K562 (cell line): ENCODE measurements around the gene S100A4. TPM values are rescaled to one million over a fixed set of nuclear protein-coding genes. Genes with fewer than 3 reads are reported as not detected.
"Not testable (repeated sequence)": the region's sequence is repeated elsewhere in the genome, so short reads cannot be mapped to it uniquely, and the experiment has no call there.

Experiments used
- ATAC-seq: fragments of 200-7000 bp; cut with Tn5 transposase; 3 replicates; pipeline ENCODE4 v1.9.1; 2020; ENCODE audit warnings: moderate library complexity
- BruUV-seq: library from RNA; stranded (reverse); fragments of 400-500 nt; replicated peaks from 2 replicates; lab custom pipeline; 2021; lab: Mats Ljungman, UMichigan
- CTCF ChIA-PET: fragments of 300-600 bp; formaldehyde crosslinking; extraction: SDS; loops from one replicate; lab custom pipeline; 2021; ENCODE audit warnings: low intra/inter-chr PET ratio; lab: Yijun Ruan, JAX
- POLR2A ChIA-PET: fragments of 300-600, 350-650 bp; sonication (Branson Sonifier 250); formaldehyde crosslinking; extraction: SDS; loops from one replicate; lab custom pipeline; 2021; ENCODE audit warnings: antibody characterized with exemption, inconsistent platforms; lab: Yijun Ruan, JAX
- DNase-seq, 4 experiments: peaks; one replicate each; pipeline versions ENCODE4 v3.0.0 to v3.0.0-alpha.2; 2011 to 2018; ENCODE audit warnings: low spot score in 3 of 4, mixed read lengths in 3 of 4; ENCODE audit errors: extremely low read depth in 1 of 4
- FAIRE-seq: peaks from 2 replicates; lab custom pipeline; 2011; peaks lifted over from hg19 to GRCh38; lab: Jason Lieb, UNC
- H2AFZ ChIP-seq: 2 replicates; pipeline ENCODE4 v1.6.0; 2011; ENCODE audit warnings: low read depth, low read length, control low read depth, inconsistent platforms
- H3K27ac ChIP-seq: fragments of 200-600 bp; 3 replicates; pipeline ENCODE4 v1.8.0; 2011; ENCODE audit warnings: low read depth, mild to moderate bottlenecking, control low read depth, inconsistent platforms, low read length, moderate library complexity, mixed read lengths; ENCODE audit errors: extremely low read depth
- H3K27me3 ChIP-seq, 2 experiments: fragments of 300-600 bp in 1 of 2; 2 replicates in 1 of 2; 3 replicates in 1 of 2; pipeline versions ENCODE4 v1.6.0 to v1.8.0; 2011; ENCODE audit warnings: inconsistent platforms in 2 of 2, low read length in 2 of 2, mild to moderate bottlenecking in 1 of 2, mixed read lengths in 1 of 2, moderate library complexity in 1 of 2; ENCODE audit not compliant: control insufficient read depth in 2 of 2, insufficient read depth in 2 of 2
- H3K36me3 ChIP-seq: fragments of 300-600 bp; 3 replicates; pipeline ENCODE4 v1.8.0; 2011; ENCODE audit warnings: mild to moderate bottlenecking, low read length, inconsistent platforms; ENCODE audit not compliant: control insufficient read depth, insufficient read depth
- H3K4me1 ChIP-seq, 2 experiments: fragments of 200-600 bp in 1 of 2; replicated peaks in 1 of 2; 2 replicates in 1 of 2; 3 replicates in 1 of 2; pipeline versions ENCODE4 v1.5.1 to v1.8.0; 2011; ENCODE audit warnings: inconsistent platforms in 2 of 2, low read length in 2 of 2, mild to moderate bottlenecking in 1 of 2, mixed read lengths in 1 of 2, moderate library complexity in 1 of 2; ENCODE audit not compliant: control insufficient read depth in 2 of 2, insufficient read depth in 2 of 2
- H3K4me2 ChIP-seq: 2 replicates; pipeline ENCODE4 v1.6.1; 2011; ENCODE audit warnings: low read length, control low read depth, inconsistent platforms, mixed read lengths; ENCODE audit not compliant: insufficient read depth
- H3K4me3 ChIP-seq: fragments of 200-600 bp; sonication (generic), shearing (Covaris generic); 2 replicates; pipeline ENCODE4 v1.5.1; 2016; ENCODE audit warnings: control low read depth, inconsistent platforms
- H3K79me2 ChIP-seq: fragments of 200-600 bp; 3 replicates; pipeline ENCODE4 v1.8.0; 2011; ENCODE audit warnings: low read length, inconsistent platforms; ENCODE audit not compliant: control insufficient read depth, insufficient read depth
- H3K9ac ChIP-seq, 2 experiments: 2 replicates each; pipeline versions ENCODE4 v1.6.0 to v1.6.1; 2011; ENCODE audit warnings: low read depth in 2 of 2, low read length in 2 of 2, control low read depth in 1 of 2, inconsistent platforms in 1 of 2, mild to moderate bottlenecking in 1 of 2, mixed read lengths in 1 of 2; ENCODE audit not compliant: insufficient read depth in 1 of 2
- H3K9me1 ChIP-seq: one replicate; pipeline ENCODE4 v1.6.0; 2011; ENCODE audit warnings: inconsistent platforms, mild to moderate bottlenecking, low read length, moderate library complexity; ENCODE audit not compliant: control insufficient read depth, insufficient read depth
- H3K9me3 ChIP-seq: replicated peaks from 2 replicates; pipeline ENCODE4 v1.5.1; 2011; ENCODE audit warnings: low read depth, low read length, inconsistent platforms; ENCODE audit not compliant: control insufficient read depth, insufficient read depth
- H4K20me1 ChIP-seq: replicated peaks from 2 replicates; pipeline ENCODE4 v1.6.1; 2011; ENCODE audit warnings: low read length, inconsistent platforms, mixed read lengths; ENCODE audit not compliant: control insufficient read depth, insufficient read depth
- NFYB ChIP-seq: IDR thresholded peaks from 2 replicates; pipeline ENCODE4 v1.6.1; 2011; ENCODE audit warnings: mild to moderate bottlenecking, moderate library complexity; ENCODE audit not compliant: insufficient read length; ENCODE audit errors: extremely low read depth
- POLR2A ChIP-seq: fragments of 450-650 bp; conservative IDR thresholded peaks from 2 replicates; pipeline ENCODE4 v1.6.1; 2016
- ZBTB33 ChIP-seq: sonication (generic); formaldehyde crosslinking; IDR thresholded peaks from 2 replicates; pipeline ENCODE4 v1.8.1; 2023; ENCODE audit warnings: mild to moderate bottlenecking, missing genetic modification reagents
- WGBS: fragments of 100-300 bp; shearing (Covaris generic); methylation state at CpG from one replicate; pipeline ENCODE4 v1.1.6; 2016; ENCODE audit warnings: low coverage, mixed read lengths; ENCODE audit not compliant: insufficient coverage; ENCODE audit errors: missing lambda C conversion rate; 5-methylcytosine and 5-hydroxymethylcytosine counted together
- in situ Hi-C: fragments of 300-500 bp; cut with MboI; formaldehyde crosslinking; loops from 4 replicates; pipeline ENCODE4 v1.15.0; 2018; ENCODE audit warnings: inconsistent platforms, mixed read lengths
- intact Hi-C: fragments of 100-400 bp; cut with micrococcal nuclease; formaldehyde crosslinking; loops from 2 replicates; pipeline ENCODE4 v1.14.2; 2022
- polyA plus RNA-seq, 8 experiments: library from polyadenylated mRNA; depleted of rRNA in 4 of 8; stranded (reverse) in 5 of 8; unstranded in 3 of 8; fragments of >200 nt; fragmentation: Nextera tagmentation in 2 of 8; fragmentation: Illumina TruSeq in 1 of 8; extraction: Ambion mirVana in 2 of 8; extraction: Trizol in 1 of 8; gene quantifications; 2 replicates each; pipeline versions ENCODE4 v1.2.1 to v1.2.3, GENCODE V29; 2011 to 2014; ENCODE audit warnings: inconsistent platforms in 1 of 8, missing spikeins in 1 of 8
- total RNA-seq, 7 experiments: library from RNA; depleted of rRNA in 6 of 7; stranded (reverse); fragments of >200 nt in 6 of 7; fragmentation: Illumina TruSeq in 2 of 7; extraction: Trizol in 2 of 7; gene quantifications; 2 replicates each; pipeline versions ENCODE4 v1.2.1 to v1.2.3, GENCODE V29; 2011 to 2021; ENCODE audit warnings: low replicate concordance in 1 of 7

S100A4 gene
- total and polyA plus RNA-seq, 9 of the 15 experiments (the other 6 are each of a cell fraction or from before 2014, with no cell fraction given) = 3.7 to 20.1 (median 11.2) TPM

- H3K9ac ChIP-seq, in situ Hi-C loops, CTCF ChIA-PET: not testable (repeated sequence)
Observed at GRCh38 chr1:153522353-153523048, 23.1 kb downstream of the S100A4 start.

GRCh38 chr1:153521808-153522207 is 23.8 kb downstream of the S100A4 start:
- H3K79me2 ChIP-seq, ATAC-seq, in situ Hi-C loops, H2AFZ ChIP-seq, H3K4me3 ChIP-seq: not testable (repeated sequence)
- H3K4me1 ChIP-seq = peaks cover 11 to 19% of the 10 kb centered on the region in 2 experiments
- peak; percentile 63 for TF ChIP-seq ZBTB33 (CRISPR knock-in tag)
- TF ChIP-seq, all 486 proteins: peak for 1; not testable (repeated sequence) for 485
- H4K20me1 ChIP-seq, intact Hi-C loops, H3K27me3 ChIP-seq, CTCF ChIA-PET, FAIRE-seq, H3K9ac ChIP-seq, H3K27ac ChIP-seq, H3K9me1 ChIP-seq, H3K4me2 ChIP-seq, DNase-seq, H3K36me3 ChIP-seq, BruUV-seq, H3K9me3 ChIP-seq: not testable (repeated sequence)
- 95% methylated on average over 24 of the region's 37 CpGs for WGBS
- POLR2A ChIA-PET = interaction anchor here (1.2 kb wide), 1 partner anchor 97 kb away, joined by 4 read pairs; no protein-coding TSS in a partner anchor

More at GRCh38 chr1:153522353-153523048, 23.1 kb downstream of the S100A4 start:
- POLR2A ChIA-PET = interaction anchor here (0.7 kb wide), 1 partner anchor 28 kb away, joined by 3 read pairs; no protein-coding TSS in a partner anchor
- peaks cover 17 to 25% of the 10 kb centered on the region in 2 experiments for H3K4me1 ChIP-seq
- H3K27ac ChIP-seq, DNase-seq, H3K36me3 ChIP-seq, ATAC-seq, H3K4me2 ChIP-seq, H3K9me3 ChIP-seq, FAIRE-seq, H3K4me3 ChIP-seq, H3K9me1 ChIP-seq, H4K20me1 ChIP-seq, H3K27me3 ChIP-seq, H3K79me2 ChIP-seq, intact Hi-C loops: not testable (repeated sequence)
- TF ChIP-seq NFYB (peak; percentile 43), POLR2A (peak; percentile 39; the same call in 1 of the 2 replicates)
- H2AFZ ChIP-seq = 0 out of 2 replicates have a peak overlapping the region, but pooled peaks have one; percentile 48
- BruUV-seq = TSS peak; percentile 93
- 75% methylated on average over 10 of the region's 14 CpGs for WGBS
